Measurements from ENCODE around the gene WNT9B. TPM values are rescaled to one million over a fixed set of nuclear protein-coding genes. Genes with fewer than 3 reads are reported as not detected.

The WNT9B gene
- total RNA-seq, 1 donor from 2014 or later: not detected

DNA sequence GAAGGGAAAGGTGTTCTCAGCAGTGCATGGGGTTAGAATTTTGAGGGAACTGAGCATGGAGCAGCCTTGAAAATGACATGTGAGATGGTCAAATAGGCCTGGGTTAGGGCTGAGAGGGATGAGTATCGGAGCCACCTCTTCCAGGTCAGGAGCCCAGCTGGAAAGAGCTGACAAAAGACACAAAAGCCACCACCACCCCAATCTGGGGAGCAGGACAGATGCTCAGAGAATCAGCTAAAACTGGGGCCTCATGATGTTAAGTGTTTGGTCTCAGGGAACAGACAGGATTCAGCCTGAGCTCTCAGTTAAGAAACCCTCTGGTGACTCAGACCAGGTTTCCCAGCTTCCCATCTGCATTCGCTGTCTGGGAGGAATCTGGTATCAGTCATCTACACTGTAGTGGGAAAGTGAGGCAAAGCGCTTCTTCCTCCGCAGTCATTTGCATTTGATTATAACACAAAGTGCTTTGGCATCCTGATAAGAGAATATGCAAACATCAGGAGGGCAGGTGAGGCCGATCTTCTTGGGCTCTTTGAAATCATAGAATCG lies 2.6 kb downstream of the WNT9B start:
- Histone ChIP-seq H3K4me3 (ENCODE audit: low read length in 3 of 3) (no peak overlapping the region), H3K4me1 (ENCODE audit: control insufficient read depth in 3 of 3, insufficient read depth in 3 of 3, low read length in 3 of 3) (peaks cover 0 to 6% (median 6%) of the 10 kb centered on the region in 3 donors), H3K9me3 (ENCODE audit: control insufficient read depth in 3 of 3, low read length in 3 of 3) (no peaks in the 10 kb centered on the region), H3K9ac (ENCODE audit: low read depth in 1 of 3, low read length in 3 of 3) (no peak overlapping the region), H3K27me3 (ENCODE audit: control insufficient read depth in 3 of 3, insufficient read depth in 3 of 3, low read length in 3 of 3) (peaks cover 44 to 45% (median 44%) of the 10 kb centered on the region in 3 donors), H3K36me3 (ENCODE audit: control insufficient read depth in 3 of 3, insufficient read depth in 3 of 3, low read length in 3 of 3) (no peaks in the 10 kb centered on the region), H3K27ac (ENCODE audit: low read depth, low read length) (no peak overlapping the region)

DNA sequence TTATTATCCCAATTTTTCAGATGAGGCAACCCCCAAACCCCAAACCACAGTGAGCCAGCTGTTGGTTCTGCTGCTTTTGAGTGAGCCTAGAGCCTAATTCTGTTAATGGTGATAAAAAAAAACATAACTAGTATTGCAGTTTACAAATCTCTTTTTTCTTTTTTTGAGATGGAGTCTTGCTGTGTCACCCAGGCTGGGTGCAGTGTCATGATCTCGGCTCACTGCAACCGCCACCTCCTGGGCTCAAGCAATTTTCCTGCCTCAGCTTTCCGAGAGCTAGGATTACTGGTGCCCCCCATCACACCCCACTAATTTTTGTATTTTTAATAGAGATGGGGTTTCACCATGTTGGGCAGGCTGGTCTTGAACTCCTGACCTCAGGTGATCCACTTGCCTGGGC lies 3.1 kb downstream of the WNT9B start:
- H3K27me3 ChIP-seq (ENCODE audit: control insufficient read depth in 3 of 3, insufficient read depth in 3 of 3, low read length in 3 of 3): peaks cover 38 to 40% (median 39%) of the 10 kb centered on the region in 3 donors
- no peaks in the 10 kb centered on the region for H3K9me3 ChIP-seq (ENCODE audit: control insufficient read depth in 3 of 3, low read length in 3 of 3)
- H3K36me3 ChIP-seq (ENCODE audit: control insufficient read depth in 3 of 3, insufficient read depth in 3 of 3, low read length in 3 of 3): no peaks in the 10 kb centered on the region
- no peak overlapping the region for H3K9ac ChIP-seq (ENCODE audit: low read depth in 1 of 3, low read length in 3 of 3)
- H3K27ac ChIP-seq (ENCODE audit: low read depth, low read length): no peak overlapping the region
- no peak overlapping the region for H3K4me3 ChIP-seq (ENCODE audit: low read length in 3 of 3)
- H3K4me1 ChIP-seq (ENCODE audit: control insufficient read depth in 3 of 3, insufficient read depth in 3 of 3, low read length in 3 of 3): peaks cover 0 to 6% (median 6%) of the 10 kb centered on the region in 3 donors

GRCh38 chr17:46854948-46855347 lies 3.6 kb downstream of the WNT9B start:
- no peak overlapping the region for H3K4me3 ChIP-seq (ENCODE audit: low read length in 3 of 3)
- H3K4me1 ChIP-seq (ENCODE audit: control insufficient read depth in 3 of 3, insufficient read depth in 3 of 3, low read length in 3 of 3): peaks cover 0 to 6% (median 6%) of the 10 kb centered on the region in 3 donors
- no peaks in the 10 kb centered on the region for H3K9me3 ChIP-seq (ENCODE audit: control insufficient read depth in 3 of 3, low read length in 3 of 3)
- no peak overlapping the region for H3K27ac ChIP-seq (ENCODE audit: low read depth, low read length)
- peaks cover 37 to 38% (median 38%) of the 10 kb centered on the region in 3 donors for H3K27me3 ChIP-seq (ENCODE audit: control insufficient read depth in 3 of 3, insufficient read depth in 3 of 3, low read length in 3 of 3)
- no peaks in the 10 kb centered on the region for H3K36me3 ChIP-seq (ENCODE audit: control insufficient read depth in 3 of 3, insufficient read depth in 3 of 3, low read length in 3 of 3)
- H3K9ac ChIP-seq (ENCODE audit: low read depth in 1 of 3, low read length in 3 of 3): no peak overlapping the region

- Histone ChIP-seq H3K9ac (ENCODE audit: low read depth in 1 of 3, low read length in 3 of 3) (no peak overlapping the region), H3K27ac (ENCODE audit: low read depth, low read length) (no peak overlapping the region), H3K27me3 (ENCODE audit: control insufficient read depth in 3 of 3, insufficient read depth in 3 of 3, low read length in 3 of 3) (peaks cover 15 to 16% (median 16%) of the 10 kb centered on the region in 3 donors), H3K4me1 (ENCODE audit: control insufficient read depth in 3 of 3, insufficient read depth in 3 of 3, low read length in 3 of 3) (no peaks in the 10 kb centered on the region), H3K36me3 (ENCODE audit: control insufficient read depth in 3 of 3, insufficient read depth in 3 of 3, low read length in 3 of 3) (no peaks in the 10 kb centered on the region), H3K4me3 (ENCODE audit: low read length in 3 of 3) (no peak overlapping the region), H3K9me3 (ENCODE audit: control insufficient read depth in 3 of 3, low read length in 3 of 3) (no peaks in the 10 kb centered on the region)
Observed at GRCh38 chr17:46857600-46857999, 6.2 kb downstream of the WNT9B start.

GRCh38 chr17:46859996-46860395 lies 8.6 kb downstream of the WNT9B start:
- Histone ChIP-seq H3K27me3 (ENCODE audit: control insufficient read depth in 3 of 3, insufficient read depth in 3 of 3, low read length in 3 of 3) (peaks cover 6 to 30% (median 26%) of the 10 kb centered on the region in 3 donors), H3K4me1 (ENCODE audit: control insufficient read depth in 3 of 3, insufficient read depth in 3 of 3, low read length in 3 of 3) (no peaks in the 10 kb centered on the region), H3K27ac (ENCODE audit: low read depth, low read length) (no peak overlapping the region), H3K4me3 (ENCODE audit: low read length in 3 of 3) (no peak overlapping the region), H3K9ac (ENCODE audit: low read depth in 1 of 3, low read length in 3 of 3) (no peak overlapping the region), H3K9me3 (ENCODE audit: control insufficient read depth in 3 of 3, low read length in 3 of 3) (no peaks in the 10 kb centered on the region), H3K36me3 (ENCODE audit: control insufficient read depth in 3 of 3, insufficient read depth in 3 of 3, low read length in 3 of 3) (no peaks in the 10 kb centered on the region)

DNA sequence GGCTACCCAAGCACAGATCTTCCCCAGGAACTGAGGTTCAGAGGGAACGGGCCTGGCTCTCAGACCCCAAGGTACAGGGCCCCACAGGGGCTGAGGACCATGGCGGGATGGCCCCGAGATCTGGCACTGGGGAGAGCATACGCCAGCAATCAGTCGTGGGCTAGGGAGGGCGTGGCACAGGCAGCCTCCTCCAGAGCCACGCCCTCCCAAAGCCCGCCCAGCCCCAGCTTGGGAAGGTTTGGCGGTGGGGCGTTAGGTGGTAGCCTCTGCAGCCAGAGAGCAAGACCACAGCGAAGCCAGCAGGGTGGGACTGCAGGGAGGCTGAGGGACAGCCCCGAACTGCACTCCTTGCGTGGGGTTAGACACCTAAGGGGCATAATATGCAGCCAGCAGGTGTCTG lies 11.6 kb downstream of the WNT9B start:
- no peaks in the 10 kb centered on the region for H3K4me1 ChIP-seq (ENCODE audit: control insufficient read depth in 3 of 3, insufficient read depth in 3 of 3, low read length in 3 of 3)
- H3K27me3 ChIP-seq (ENCODE audit: control insufficient read depth in 3 of 3, insufficient read depth in 3 of 3, low read length in 3 of 3): peaks cover 14 to 40% (median 23%) of the 10 kb centered on the region in 3 donors
- H3K36me3 ChIP-seq (ENCODE audit: control insufficient read depth in 3 of 3, insufficient read depth in 3 of 3, low read length in 3 of 3): no peaks in the 10 kb centered on the region
- H3K9ac ChIP-seq (ENCODE audit: low read depth in 1 of 3, low read length in 3 of 3): no peak overlapping the region
- no peaks in the 10 kb centered on the region for H3K9me3 ChIP-seq (ENCODE audit: control insufficient read depth in 3 of 3, low read length in 3 of 3)
- no peak overlapping the region for H3K4me3 ChIP-seq (ENCODE audit: low read length in 3 of 3)
- H3K27ac ChIP-seq (ENCODE audit: low read depth, low read length): no peak overlapping the region

GRCh38 chr17:46863383-46864121 lies 12.2 kb downstream of the WNT9B start:
- H3K36me3 ChIP-seq (ENCODE audit: control insufficient read depth in 3 of 3, insufficient read depth in 3 of 3, low read length in 3 of 3): no peaks in the 10 kb centered on the region
- no peak overlapping the region for H3K9ac ChIP-seq (ENCODE audit: low read depth in 1 of 3, low read length in 3 of 3)
- no peaks in the 10 kb centered on the region for H3K9me3 ChIP-seq (ENCODE audit: control insufficient read depth in 3 of 3, low read length in 3 of 3)
- H3K4me3 ChIP-seq (ENCODE audit: low read length in 3 of 3): no peak overlapping the region
- H3K27ac ChIP-seq (ENCODE audit: low read depth, low read length): no peak overlapping the region
- H3K4me1 ChIP-seq (ENCODE audit: control insufficient read depth in 3 of 3, insufficient read depth in 3 of 3, low read length in 3 of 3): no peaks in the 10 kb centered on the region
- H3K27me3 ChIP-seq (ENCODE audit: control insufficient read depth in 3 of 3, insufficient read depth in 3 of 3, low read length in 3 of 3): peaks cover 14 to 40% (median 23%) of the 10 kb centered on the region in 3 donors

GRCh38 chr17:46865100-46865499 lies 13.7 kb downstream of the WNT9B start:
- Histone ChIP-seq H3K4me1 (ENCODE audit: control insufficient read depth in 3 of 3, insufficient read depth in 3 of 3, low read length in 3 of 3) (no peaks in the 10 kb centered on the region), H3K27me3 (ENCODE audit: control insufficient read depth in 3 of 3, insufficient read depth in 3 of 3, low read length in 3 of 3) (peaks cover 14 to 40% (median 23%) of the 10 kb centered on the region in 3 donors), H3K36me3 (ENCODE audit: control insufficient read depth in 3 of 3, insufficient read depth in 3 of 3, low read length in 3 of 3) (no peaks in the 10 kb centered on the region), H3K27ac (ENCODE audit: low read depth, low read length) (no peak overlapping the region), H3K9me3 (ENCODE audit: control insufficient read depth in 3 of 3, low read length in 3 of 3) (no peaks in the 10 kb centered on the region), H3K4me3 (ENCODE audit: low read length in 3 of 3) (no peak overlapping the region), H3K9ac (ENCODE audit: low read depth in 1 of 3, low read length in 3 of 3) (no peak overlapping the region)

- Histone ChIP-seq H3K4me1 (ENCODE audit: control insufficient read depth in 3 of 3, insufficient read depth in 3 of 3, low read length in 3 of 3) (no peaks in the 10 kb centered on the region), H3K9ac (ENCODE audit: low read depth in 1 of 3, low read length in 3 of 3) (no peak overlapping the region), H3K27ac (ENCODE audit: low read depth, low read length) (no peak overlapping the region), H3K9me3 (ENCODE audit: control insufficient read depth in 3 of 3, low read length in 3 of 3) (no peaks in the 10 kb centered on the region), H3K27me3 (ENCODE audit: control insufficient read depth in 3 of 3, insufficient read depth in 3 of 3, low read length in 3 of 3) (peaks cover 14 to 40% (median 23%) of the 10 kb centered on the region in 3 donors), H3K4me3 (ENCODE audit: low read length in 3 of 3) (no peak overlapping the region), H3K36me3 (ENCODE audit: control insufficient read depth in 3 of 3, insufficient read depth in 3 of 3, low read length in 3 of 3) (no peaks in the 10 kb centered on the region)
Observed at GRCh38 chr17:46866325-46866724, 14.9 kb downstream of the WNT9B start.

- Histone ChIP-seq H3K4me3 (ENCODE audit: low read length in 3 of 3) (no peak overlapping the region), H3K4me1 (ENCODE audit: control insufficient read depth in 3 of 3, insufficient read depth in 3 of 3, low read length in 3 of 3) (no peaks in the 10 kb centered on the region), H3K27ac (ENCODE audit: low read depth, low read length) (no peak overlapping the region), H3K36me3 (ENCODE audit: control insufficient read depth in 3 of 3, insufficient read depth in 3 of 3, low read length in 3 of 3) (no peaks in the 10 kb centered on the region), H3K9me3 (ENCODE audit: control insufficient read depth in 3 of 3, low read length in 3 of 3) (no peaks in the 10 kb centered on the region), H3K9ac (ENCODE audit: low read depth in 1 of 3, low read length in 3 of 3) (no peak overlapping the region), H3K27me3 (ENCODE audit: control insufficient read depth in 3 of 3, insufficient read depth in 3 of 3, low read length in 3 of 3) (peaks cover 14 to 40% (median 23%) of the 10 kb centered on the region in 3 donors)
Observed at GRCh38 chr17:46866747-46867146, 15.4 kb downstream of the WNT9B start.
